HuH-7 (cell line): ENCODE data around the gene GPR27.

Experiments
- DNase-seq: peaks from one replicate; pipeline ENCODE4 v3.0.0; 2011; ENCODE audit warnings: low spot score

The GPR27 gene

GRCh38 chr3:71785532-71786216, 32.0 kb downstream of the GPR27 start:
- no peak for DNase-seq

DNA sequence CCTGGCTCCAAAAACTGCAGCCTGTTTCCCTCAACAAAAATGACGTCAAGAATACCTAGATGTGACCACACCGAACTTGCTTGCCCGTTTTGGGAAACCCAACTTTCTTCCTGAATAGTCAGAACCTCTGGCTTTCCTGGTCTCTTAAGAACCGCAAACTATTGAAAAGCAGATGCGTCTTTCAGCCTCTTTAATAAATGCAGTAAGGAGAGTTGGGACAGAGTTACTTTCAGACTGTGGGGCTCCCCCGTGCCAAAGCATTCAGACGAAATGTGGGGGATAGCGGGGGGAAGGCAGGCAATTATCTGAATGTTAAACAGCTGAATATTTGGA, 32.5 kb downstream of the GPR27 start:
- no peak for DNase-seq

DNA sequence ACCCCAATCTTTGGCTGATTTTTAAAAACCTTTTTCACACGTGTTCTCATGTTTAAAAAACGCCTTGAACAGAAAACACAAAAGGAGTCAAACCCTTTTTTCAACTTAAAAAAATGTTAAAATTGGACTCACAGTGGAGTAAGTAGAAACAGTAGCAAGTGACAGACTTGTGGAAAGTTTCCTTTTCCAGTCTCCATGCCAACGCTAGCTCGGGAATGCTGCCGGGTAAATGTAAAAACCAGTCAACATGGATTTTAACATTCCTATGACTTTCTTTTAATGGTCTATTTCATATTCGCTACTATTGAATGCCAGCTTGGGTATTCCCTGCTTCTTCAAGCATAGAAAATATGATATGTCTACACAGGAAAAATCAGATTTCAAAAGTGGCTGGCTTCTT, 32.9 kb downstream of the GPR27 start:
- DNase-seq, result no peak

DNA sequence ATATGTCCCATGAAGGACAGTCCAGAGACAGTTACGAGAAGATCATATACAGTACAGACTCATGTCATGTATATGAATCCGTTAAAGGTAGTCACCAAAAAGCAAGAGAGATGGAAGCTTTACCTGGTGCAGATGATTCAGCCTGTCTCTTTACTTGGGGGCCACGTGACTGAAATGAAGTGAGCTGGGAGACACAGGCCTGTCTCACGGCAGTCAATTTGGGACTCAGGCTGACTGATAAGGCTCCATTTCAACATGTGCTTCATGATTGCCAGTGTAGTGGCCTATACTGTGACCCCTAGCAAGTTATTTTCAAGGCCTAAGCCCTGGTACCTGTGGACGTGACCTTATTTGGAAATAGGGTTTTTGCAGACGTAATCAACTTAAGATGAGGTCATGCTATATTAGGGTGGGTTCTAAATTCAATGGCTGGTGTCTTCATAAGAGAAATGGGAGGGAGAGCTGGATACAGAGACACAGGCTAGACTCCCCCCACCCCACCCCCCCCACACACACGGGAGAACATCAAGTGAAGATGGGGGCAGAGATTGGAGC, 34.3 kb downstream of the GPR27 start:
- DNase-seq, result no peak

DNA sequence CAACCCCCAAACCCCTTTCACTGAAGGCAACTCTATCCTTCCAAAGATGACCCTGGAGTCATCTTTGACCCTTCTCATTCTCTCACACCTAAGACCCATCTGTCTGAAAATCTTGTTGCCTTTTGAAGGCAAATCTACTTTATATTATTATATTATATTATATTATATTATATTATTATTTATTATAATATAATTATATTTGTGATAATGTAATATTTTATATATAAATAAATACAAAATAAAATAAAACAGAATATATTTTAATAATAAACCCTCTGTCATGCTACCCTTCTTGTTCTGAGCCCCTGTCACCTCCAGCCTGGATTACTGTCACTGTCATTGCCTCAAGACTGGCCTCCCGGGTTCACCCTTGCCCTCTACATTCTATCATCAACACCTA, 36.3 kb downstream of the GPR27 start:
- DNase-seq, result no peak

- no peak for DNase-seq
Measured at GRCh38 chr3:71791634-71792033, 38.0 kb downstream of the GPR27 start.

DNA sequence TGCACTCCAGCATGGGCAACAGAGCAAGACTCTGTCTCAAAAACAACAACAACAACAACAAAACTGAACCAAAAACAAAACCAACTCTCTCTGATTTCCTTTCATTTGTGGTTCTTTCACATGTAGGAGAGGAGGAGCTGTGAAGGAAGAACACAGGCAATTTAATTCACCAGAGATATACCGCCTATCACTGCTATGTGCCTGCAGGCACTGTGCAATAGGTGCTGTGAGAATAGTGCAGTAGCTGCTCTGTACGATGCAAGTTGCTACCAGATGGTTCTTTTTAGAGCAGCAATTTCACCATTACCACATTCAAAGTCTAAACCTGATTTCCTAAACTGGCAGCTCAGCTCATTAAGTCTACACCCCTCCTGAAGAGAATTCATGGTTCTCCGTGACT, 42.6 kb downstream of the GPR27 start:
- DNase-seq, result no peak

DNA sequence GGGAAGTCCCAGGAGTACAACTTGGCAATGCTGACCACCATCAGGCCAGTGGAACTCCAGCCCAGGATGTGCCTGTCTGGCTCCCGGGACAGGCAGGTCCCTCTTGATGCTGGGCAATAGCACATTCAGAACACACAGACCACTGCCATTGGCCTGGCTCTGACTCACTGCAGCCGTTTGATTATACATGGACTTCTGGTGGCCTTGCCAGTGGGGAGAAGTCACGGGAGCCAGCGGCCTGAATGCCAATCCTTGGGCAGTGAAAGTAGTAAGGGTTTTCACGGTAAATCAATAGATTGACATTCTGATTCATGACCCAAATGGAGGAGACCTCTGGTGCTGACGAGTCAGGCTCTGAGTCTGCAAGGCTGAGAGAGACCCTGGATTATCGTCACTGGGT, 43.8 kb downstream of the GPR27 start:
- no peak for DNase-seq

GRCh38 chr3:71800023-71800422, 46.4 kb downstream of the GPR27 start:
- no peak for DNase-seq

- no peak for DNase-seq
Measured at GRCh38 chr3:71801986-71802385, 48.3 kb downstream of the GPR27 start.

DNA sequence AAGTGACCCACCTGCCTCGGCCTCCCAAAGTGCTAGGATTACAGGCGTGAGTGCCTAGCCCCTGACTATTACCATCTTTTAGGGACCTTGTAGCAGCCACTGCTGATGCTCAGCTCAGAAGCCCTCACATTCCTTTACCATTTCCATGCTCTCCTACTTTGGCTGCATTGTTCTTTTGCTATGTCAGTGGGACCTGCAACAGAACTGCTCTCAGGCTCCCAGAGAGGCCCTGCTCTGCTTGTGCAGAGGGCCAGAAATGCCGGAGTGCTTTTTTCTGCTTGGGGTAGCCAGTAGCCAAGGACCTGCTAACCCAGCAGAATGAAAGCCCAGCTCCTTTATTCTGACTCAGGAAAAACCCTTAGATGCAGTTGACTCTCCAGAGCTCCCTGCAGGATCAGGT, 49.6 kb downstream of the GPR27 start:
- no peak for DNase-seq

DNA sequence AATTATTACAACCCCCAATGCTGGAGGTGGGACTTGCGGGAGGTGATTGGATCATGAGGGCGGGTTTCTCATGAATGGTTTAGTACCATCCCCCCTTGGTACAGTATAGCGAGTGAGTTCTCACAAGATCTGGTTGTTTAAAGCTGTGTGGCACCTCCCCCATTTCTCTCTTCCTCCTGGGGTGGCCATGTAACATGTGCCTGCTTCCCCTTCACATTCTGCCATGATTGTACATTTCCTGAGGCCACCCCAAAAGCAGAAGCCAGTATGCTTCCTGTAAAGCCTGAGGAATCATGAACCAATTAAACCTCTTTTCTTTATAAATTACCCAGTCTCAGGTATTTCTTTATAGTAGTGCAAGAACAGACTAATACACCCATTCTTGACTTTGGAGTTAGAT, 51.5 kb downstream of the GPR27 start:
- no peak for DNase-seq

GRCh38 chr3:71805691-71806090, 52.0 kb downstream of the GPR27 start:
- DNase-seq, result no peak
